Activated naive CD8-positive, alpha-beta T cell treated with anti-CD3 and anti-CD28 coated beads, Interleukin-2, amount 50 U/mL, for 24 hours (primary cell): ENCODE data around the gene EFTUD2.

Source experiments
- ATAC-seq: fragments of 150-1000 bp; cut with Tn5 transposase; one replicate; pipeline ENCODE4 v1.10.0; 2021
- DNase-seq: peaks from one replicate; pipeline ENCODE4 v3.0.0; 2021
- H3K27ac Mint-ChIP-seq: one replicate; pipeline ENCODE4 v1.8.0; 2021; ENCODE audit warnings: mild to moderate bottlenecking, mixed read lengths
- H3K27me3 Mint-ChIP-seq: one replicate; pipeline ENCODE4 v1.8.0; 2021; ENCODE audit warnings: mixed read lengths
- H3K36me3 Mint-ChIP-seq: one replicate; pipeline ENCODE4 v1.8.0; 2021; ENCODE audit warnings: low read depth, mixed read lengths
- H3K4me1 Mint-ChIP-seq: one replicate; pipeline ENCODE4 v1.8.0; 2021; ENCODE audit warnings: mixed read lengths
- H3K4me3 Mint-ChIP-seq: one replicate; pipeline ENCODE4 v1.8.0; 2021; ENCODE audit warnings: mild to moderate bottlenecking, moderate library complexity, mixed read lengths
- H3K9me3 Mint-ChIP-seq: one replicate; pipeline ENCODE4 v1.8.0; 2021; ENCODE audit warnings: mixed read lengths

EFTUD2 gene

DNA sequence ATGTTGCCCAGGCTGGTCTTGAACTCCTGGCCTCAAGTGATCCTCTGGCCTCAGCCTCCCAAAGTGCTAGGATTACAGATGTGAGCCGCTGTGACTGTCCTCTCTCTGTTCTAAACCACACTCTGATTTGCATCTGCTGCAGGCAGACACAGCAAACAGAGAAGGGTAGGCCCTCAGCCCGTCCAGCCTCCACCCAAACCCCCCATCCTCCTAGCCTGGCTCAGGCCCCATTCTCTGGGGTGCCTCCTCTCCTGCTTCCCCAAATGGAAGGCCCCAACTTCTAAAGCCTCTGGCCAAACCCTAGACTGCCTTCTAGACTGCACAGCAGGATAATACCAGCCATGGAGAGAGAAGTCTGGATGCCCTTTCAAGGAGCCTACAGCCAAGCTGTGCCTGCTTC is 20.2 kb upstream of the EFTUD2 start:
- ATAC-seq = no peak
- H3K36me3 Mint-ChIP-seq = no peaks in the 10 kb centered on the region
- H3K27me3 Mint-ChIP-seq = peaks cover 13% of the 10 kb centered on the region
- H3K27ac Mint-ChIP-seq = no peak overlapping the region
- H3K4me1 Mint-ChIP-seq = peaks cover 5% of the 10 kb centered on the region
- DNase-seq = no peak
- H3K9me3 Mint-ChIP-seq = no peaks in the 10 kb centered on the region
- no peak overlapping the region for H3K4me3 Mint-ChIP-seq

- no peaks in the 10 kb centered on the region for H3K36me3 Mint-ChIP-seq
- no peak overlapping the region for H3K27ac Mint-ChIP-seq
- no peak for ATAC-seq
- no peaks in the 10 kb centered on the region for H3K9me3 Mint-ChIP-seq
- DNase-seq = no peak
- peaks cover 19% of the 10 kb centered on the region for H3K27me3 Mint-ChIP-seq
- no peak overlapping the region for H3K4me3 Mint-ChIP-seq
- H3K4me1 Mint-ChIP-seq = peaks cover 5% of the 10 kb centered on the region
Measured at GRCh38 chr17:44918006-44918405, 18.8 kb upstream of the EFTUD2 start.

DNA sequence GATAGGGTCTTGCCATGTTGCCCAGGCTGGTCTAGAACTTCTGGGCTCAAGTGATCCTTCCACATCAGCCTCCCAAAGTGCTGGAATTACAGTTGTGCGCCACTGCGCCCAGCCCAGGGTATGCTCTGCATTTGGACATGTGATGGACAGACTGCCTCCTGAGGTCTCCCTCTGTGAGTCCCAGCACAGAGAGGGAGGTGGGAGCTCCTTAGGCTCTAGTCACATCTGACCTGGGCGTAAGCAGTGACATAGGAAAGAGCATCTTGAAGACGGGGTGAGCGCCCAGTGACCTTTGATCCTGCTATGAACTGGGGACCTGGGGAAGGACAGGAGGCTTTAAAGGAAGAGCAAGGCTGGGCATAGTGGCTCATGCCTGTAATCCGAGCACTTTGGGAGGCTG is 18.2 kb upstream of the EFTUD2 start:
- peaks cover 5% of the 10 kb centered on the region for H3K4me1 Mint-ChIP-seq
- no peaks in the 10 kb centered on the region for H3K36me3 Mint-ChIP-seq
- H3K4me3 Mint-ChIP-seq = no peak overlapping the region
- no peak overlapping the region for H3K27ac Mint-ChIP-seq
- ATAC-seq (no peak), DNase-seq (no peak)
- no peaks in the 10 kb centered on the region for H3K9me3 Mint-ChIP-seq
- H3K27me3 Mint-ChIP-seq = peaks cover 22% of the 10 kb centered on the region

DNA sequence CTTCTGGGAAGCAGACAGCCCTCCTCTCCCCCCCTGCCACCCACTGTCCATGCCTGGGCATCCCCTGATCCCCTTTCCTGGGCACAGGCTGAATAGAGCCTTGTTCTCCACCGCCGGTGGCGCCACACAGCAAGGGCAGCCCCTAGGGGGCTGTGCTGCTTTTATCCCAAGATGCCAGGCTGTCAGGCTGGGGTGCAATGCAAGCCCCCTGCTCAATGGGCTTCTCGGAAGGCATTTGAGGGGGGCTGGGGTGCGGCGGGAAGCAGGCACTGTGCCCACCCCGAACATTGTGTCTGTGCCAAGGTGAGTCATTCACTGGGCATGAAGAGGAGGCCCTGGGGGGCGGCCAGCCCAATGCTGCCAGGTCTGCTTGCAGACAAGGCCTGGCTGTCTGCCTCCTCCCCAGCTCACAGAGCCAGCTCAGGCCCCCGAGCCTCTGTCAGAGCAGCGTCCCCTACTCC is 17.6 kb upstream of the EFTUD2 start:
- Mint-ChIP-seq H3K4me1 (peaks cover 5% of the 10 kb centered on the region), H3K27me3 (peaks cover 25% of the 10 kb centered on the region), H3K36me3 (no peaks in the 10 kb centered on the region), H3K4me3 (no peak overlapping the region), H3K27ac (no peak overlapping the region), H3K9me3 (no peaks in the 10 kb centered on the region)
- no peak for DNase-seq
- no peak for ATAC-seq

GRCh38 chr17:44915862-44916780 is 16.9 kb upstream of the EFTUD2 start:
- Mint-ChIP-seq H3K27ac (no peak overlapping the region), H3K9me3 (no peaks in the 10 kb centered on the region), H3K4me1 (peaks cover 5% of the 10 kb centered on the region), H3K4me3 (no peak overlapping the region), H3K36me3 (no peaks in the 10 kb centered on the region), H3K27me3 (peaks cover 30% of the 10 kb centered on the region)
- ATAC-seq (no peak), DNase-seq (no peak)

- no peak for DNase-seq
- no peak for ATAC-seq
- H3K4me3 Mint-ChIP-seq = no peak within 1 kb of the TSS
- no peaks in the 10 kb centered on the region for H3K36me3 Mint-ChIP-seq
- H3K4me1 Mint-ChIP-seq = peaks cover 3% of the 10 kb centered on the region
- H3K9me3 Mint-ChIP-seq = no peaks in the 10 kb centered on the region
- no peak within 1 kb of the TSS for H3K27ac Mint-ChIP-seq
- peaks cover 23% of the 10 kb centered on the region for H3K27me3 Mint-ChIP-seq
Measured at GRCh38 chr17:44915321-44915726, 16.1 kb upstream of the EFTUD2 start, which contains the start of gene GFAP. GFAP (minus strand) TSS chr17:44915500; CDS start chr17:44915486, 14 bp downstream.

- ATAC-seq = no peak
- DNase-seq = no peak
- no peaks in the 10 kb centered on the region for H3K9me3 Mint-ChIP-seq
- no peaks in the 10 kb centered on the region for H3K36me3 Mint-ChIP-seq
- no peak overlapping the region for H3K4me3 Mint-ChIP-seq
- H3K27me3 Mint-ChIP-seq = peaks cover 21% of the 10 kb centered on the region
- H3K4me1 Mint-ChIP-seq = no peaks in the 10 kb centered on the region
- no peak overlapping the region for H3K27ac Mint-ChIP-seq
Measured at GRCh38 chr17:44914698-44915271, 15.5 kb upstream of the EFTUD2 start.

- no peaks in the 10 kb centered on the region for H3K9me3 Mint-ChIP-seq
- no peaks in the 10 kb centered on the region for H3K4me1 Mint-ChIP-seq
- H3K27ac Mint-ChIP-seq = no peak overlapping the region
- peaks cover 21% of the 10 kb centered on the region for H3K27me3 Mint-ChIP-seq
- H3K4me3 Mint-ChIP-seq = no peak overlapping the region
- ATAC-seq = no peak
- no peak for DNase-seq
- no peaks in the 10 kb centered on the region for H3K36me3 Mint-ChIP-seq
Measured at GRCh38 chr17:44914148-44914547, 14.9 kb upstream of the EFTUD2 start.

DNA sequence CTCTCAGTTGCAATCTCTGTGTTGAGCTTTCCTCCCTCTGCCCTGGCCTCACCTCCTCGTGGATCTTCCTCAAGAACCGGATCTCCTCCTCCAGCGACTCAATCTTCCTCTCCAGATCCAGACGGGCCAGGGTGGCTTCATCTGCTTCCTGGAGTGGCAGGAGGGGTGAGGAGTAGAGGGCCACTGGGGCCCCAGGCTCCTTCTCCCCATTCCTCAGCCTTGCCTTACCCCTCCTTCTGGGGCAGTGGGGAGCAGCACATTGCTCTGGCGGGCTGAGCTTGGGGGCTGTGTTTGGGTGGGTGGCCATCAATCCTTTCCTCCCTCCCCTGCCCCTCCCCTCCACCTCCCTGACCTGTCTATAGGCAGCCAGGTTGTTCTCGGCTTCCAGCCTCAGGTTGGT is 14.4 kb upstream of the EFTUD2 start:
- H3K4me1 Mint-ChIP-seq = no peaks in the 10 kb centered on the region

GRCh38 chr17:44912763-44913544 is 13.7 kb upstream of the EFTUD2 start:
- ATAC-seq (no peak), DNase-seq (no peak)
- Mint-ChIP-seq H3K36me3 (no peaks in the 10 kb centered on the region), H3K4me3 (no peak overlapping the region), H3K9me3 (no peaks in the 10 kb centered on the region), H3K4me1 (no peaks in the 10 kb centered on the region), H3K27me3 (peaks cover 21% of the 10 kb centered on the region), H3K27ac (no peak overlapping the region)

More for the DNA sequence above, 14.4 kb upstream of the EFTUD2 start:
- DNase-seq (no peak), ATAC-seq (no peak)
- Mint-ChIP-seq H3K27me3 (peaks cover 21% of the 10 kb centered on the region), H3K9me3 (no peaks in the 10 kb centered on the region), H3K27ac (no peak overlapping the region), H3K4me3 (no peak overlapping the region), H3K36me3 (no peaks in the 10 kb centered on the region)

DNA sequence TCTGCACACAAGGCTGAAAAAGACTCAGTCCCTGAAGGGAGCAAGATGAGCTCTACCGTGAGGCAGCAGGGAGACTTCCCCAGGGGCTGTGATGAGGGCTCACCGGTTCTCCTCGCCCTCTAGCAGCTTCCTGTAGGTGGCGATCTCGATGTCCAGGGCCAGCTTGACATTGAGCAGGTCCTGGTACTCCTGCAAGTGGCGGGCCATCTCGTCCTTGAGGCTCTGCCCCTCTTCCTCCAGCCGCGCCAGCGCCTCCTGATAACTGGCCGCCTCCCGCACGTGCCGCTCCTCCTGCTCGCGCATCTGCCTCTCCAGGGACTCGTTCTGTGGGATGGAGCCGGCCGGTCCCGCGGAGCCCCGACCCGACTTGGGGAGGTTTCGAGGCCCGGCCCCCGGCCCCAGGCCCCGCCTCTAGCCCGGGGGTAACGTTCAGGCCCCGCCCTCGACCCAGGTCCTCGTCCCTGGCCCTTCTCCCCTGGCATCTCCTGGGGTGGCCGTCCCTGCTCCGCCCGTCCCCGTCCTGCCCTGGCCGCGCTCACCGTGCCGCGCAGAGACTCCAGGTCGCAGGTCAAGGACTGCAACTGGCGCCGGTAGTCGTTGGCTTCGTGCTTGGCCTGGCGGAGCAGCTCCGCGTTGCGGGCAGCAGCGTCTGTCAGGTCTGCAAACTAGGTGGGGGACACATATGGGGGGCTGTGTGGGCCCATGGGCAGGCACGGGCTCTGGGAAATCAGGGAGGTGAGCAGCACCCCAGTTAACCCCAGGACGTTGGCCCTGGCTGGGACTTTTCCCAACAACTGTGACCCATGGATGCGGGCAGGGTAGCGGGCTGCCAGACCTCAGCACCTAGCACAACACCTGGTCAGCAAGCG is 12.1 kb upstream of the EFTUD2 start:
- Mint-ChIP-seq H3K4me3 (peak overlapping the region; percentile 21), H3K27me3 (peaks cover 21% of the 10 kb centered on the region), H3K4me1 (no peaks in the 10 kb centered on the region), H3K9me3 (no peaks in the 10 kb centered on the region), H3K36me3 (no peaks in the 10 kb centered on the region), H3K27ac (no peak overlapping the region)
- ATAC-seq (peak; percentile 68), DNase-seq (peak; percentile 47)

DNA sequence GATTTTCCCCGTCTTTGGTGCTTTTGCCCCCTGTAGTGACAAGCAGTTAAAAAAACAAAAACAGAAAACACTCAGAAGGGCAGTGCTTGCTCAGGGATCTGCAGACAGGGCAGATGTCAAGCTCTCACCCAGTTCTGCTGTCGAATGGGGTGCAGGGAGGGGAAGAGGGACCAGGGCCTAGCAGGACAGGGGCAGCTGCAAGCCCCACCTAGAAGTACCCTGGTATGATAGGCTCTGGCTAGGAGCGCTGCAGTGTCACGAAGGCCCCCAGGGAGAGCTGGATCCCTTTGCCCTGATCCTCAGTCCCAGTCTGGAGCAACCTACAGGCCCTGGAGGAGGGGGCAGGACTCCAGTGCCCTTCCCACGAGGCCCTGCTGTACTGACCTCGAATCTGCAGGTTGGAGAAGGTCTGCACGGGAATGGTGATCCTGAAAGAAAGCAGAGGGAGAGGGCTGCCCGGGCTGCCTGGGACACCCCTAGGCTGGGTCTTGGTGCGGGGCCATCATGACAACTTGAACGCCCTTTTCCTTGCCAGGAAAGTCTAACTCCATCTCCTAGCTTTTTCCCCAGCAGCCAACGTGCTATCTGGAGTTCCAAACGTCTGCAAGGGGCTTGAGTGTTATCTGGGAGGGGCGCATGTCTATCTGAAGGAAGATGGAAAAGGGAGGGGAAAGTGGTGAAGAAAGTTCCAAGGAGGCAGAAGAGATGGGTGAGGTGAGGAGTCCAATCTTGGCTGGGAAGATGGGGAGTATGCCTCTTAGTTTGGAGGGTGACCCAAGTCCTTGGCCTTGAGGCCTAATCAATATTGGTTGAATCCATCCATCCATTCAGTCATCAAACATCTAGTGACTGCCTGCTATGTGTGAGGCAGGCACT is 11.2 kb upstream of the EFTUD2 start:
- H3K4me1 Mint-ChIP-seq = no peaks in the 10 kb centered on the region
- no peak overlapping the region for H3K27ac Mint-ChIP-seq
- H3K4me3 Mint-ChIP-seq = no peak overlapping the region

DNA sequence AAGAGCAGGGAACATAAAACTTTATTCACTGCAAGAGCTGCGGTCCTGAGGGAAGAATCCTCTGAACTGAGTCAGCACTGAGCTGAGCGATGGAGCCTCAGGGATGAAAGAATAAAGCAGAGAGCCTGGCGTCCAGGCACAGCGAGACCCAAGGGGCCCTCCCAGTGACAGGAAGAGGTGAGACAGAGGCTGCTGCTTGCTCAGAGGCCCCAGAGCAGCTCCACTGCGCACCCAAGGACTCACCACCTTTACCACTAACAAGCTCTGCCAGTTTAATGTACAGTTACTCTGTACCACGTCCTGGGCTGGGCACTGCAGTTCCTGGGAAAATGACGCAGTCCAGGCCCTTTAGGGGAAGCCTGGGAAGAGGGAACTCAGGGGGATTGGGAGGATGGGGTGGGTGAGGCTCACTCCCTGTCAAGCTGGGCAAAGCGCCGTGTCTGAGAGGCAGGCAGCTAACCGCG is 10.5 kb upstream of the EFTUD2 start:
- Mint-ChIP-seq H3K27me3 (peaks cover 18% of the 10 kb centered on the region), H3K27ac (no peak overlapping the region), H3K36me3 (no peaks in the 10 kb centered on the region), H3K4me1 (no peaks in the 10 kb centered on the region), H3K4me3 (no peak overlapping the region), H3K9me3 (no peaks in the 10 kb centered on the region)
- ATAC-seq (no peak), DNase-seq (no peak)

More for the DNA sequence above, 11.2 kb upstream of the EFTUD2 start:
- H3K27me3 Mint-ChIP-seq = peaks cover 18% of the 10 kb centered on the region
- H3K9me3 Mint-ChIP-seq = no peaks in the 10 kb centered on the region
- no peak for ATAC-seq
- no peaks in the 10 kb centered on the region for H3K36me3 Mint-ChIP-seq
- DNase-seq = no peak
